NCI-H774 (cell line): ENCODE data around the gene LRMDA.

Experiments used
- DNase-seq: peaks from one replicate; lab custom pipeline; 2025; lab: John Stamatoyannopoulos, UW

LRMDA gene

DNA sequence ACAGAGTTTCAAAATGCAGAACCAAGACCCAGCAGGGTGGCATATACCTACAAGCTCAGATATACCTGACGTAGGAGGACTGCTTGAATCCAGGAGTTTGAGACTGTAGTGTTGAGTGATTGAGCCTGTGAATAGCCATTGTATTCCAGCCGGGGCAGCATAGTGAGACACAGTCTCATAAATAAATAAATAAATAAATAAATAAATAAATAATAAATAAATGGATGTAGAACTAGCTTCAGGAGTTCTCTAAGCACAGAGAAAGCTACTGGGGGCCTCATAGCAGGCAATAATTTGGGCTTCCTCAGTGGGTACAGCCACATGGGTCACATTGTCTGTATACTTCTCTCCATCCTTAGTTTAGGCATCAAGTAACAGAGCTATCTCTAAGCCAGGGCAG is 906.8 kb downstream of the LRMDA start:
- DNase-seq, result no peak

- no peak for DNase-seq
Measured at GRCh38 chr10:76341740-76342139, 910.3 kb downstream of the LRMDA start.

DNA sequence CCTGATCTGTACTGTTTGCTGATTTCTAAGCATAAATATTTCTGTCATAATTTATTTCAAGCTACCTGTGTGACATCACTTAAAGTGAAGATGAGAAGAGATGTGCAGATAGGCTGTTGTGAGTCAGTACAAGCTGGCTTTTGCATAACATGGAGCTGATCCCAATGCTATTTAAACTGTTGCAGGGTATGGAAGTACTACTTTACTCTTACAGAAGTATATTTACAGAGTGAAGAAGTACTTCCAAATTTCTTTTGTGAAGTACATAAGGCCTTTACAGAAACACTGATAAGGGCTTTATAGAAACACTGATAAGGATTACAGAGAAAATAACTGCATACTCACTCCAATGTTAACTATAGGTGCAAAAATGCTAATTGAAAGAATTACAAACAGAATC is 911.6 kb downstream of the LRMDA start:
- no peak for DNase-seq

DNA sequence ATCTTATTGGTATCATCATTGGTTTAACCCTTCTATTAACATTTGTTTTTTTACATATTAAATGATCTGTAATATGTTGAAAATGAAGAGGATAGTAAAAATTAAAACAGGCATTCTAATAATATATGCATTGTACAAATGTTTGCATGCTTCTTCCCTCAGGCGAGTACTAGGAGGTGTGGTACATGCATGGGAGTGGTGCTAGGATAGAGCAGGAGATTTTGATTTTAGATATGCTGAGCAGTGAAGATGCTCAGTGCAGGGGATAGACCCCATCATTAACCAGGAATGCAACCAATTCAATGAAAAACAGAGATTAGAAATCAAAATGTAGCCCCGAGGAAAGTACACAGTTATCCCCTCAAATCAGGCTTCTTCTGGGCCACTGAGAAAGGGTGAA is 916.4 kb downstream of the LRMDA start:
- no peak for DNase-seq

DNA sequence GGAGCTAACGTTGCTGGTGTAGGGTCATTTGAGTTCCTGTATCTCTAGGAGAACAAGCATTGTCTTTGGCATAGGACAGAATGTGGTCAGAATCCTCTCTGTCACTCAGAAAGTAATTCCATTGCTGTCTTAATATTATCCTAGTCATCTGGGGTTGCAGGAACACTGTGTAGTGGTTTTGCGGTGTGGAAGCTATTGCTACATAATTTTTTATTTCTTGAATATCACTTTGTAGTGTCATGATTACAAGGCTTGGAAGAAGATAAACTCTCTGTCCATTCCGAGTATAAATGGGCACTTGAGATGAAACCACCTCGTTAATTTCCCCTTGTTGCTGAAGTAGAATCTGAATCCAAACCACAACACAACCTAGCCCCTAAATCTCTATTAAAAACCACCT is 919.2 kb downstream of the LRMDA start:
- DNase-seq, result no peak

DNA sequence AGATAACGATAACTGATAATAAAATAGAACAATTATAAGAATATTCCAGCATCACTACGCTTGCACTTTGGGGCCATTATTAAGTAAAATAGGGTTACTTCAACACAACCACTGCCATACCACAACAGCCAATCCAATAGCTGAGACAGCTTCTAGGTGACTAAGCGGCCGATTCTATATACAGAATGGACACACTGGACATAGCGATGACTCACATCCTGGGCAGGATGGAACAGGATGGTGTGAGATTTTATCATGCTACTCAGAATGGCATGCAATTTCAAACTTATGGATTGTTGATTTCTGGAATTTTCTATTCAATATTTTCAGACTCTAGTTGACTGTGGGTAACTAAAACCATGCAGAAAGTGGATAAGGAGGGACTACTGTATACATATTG is 920.9 kb downstream of the LRMDA start:
- DNase-seq, result no peak

- DNase-seq, result no peak
Measured at GRCh38 chr10:76353237-76353851, 921.9 kb downstream of the LRMDA start.

- DNase-seq, result no peak
Measured at GRCh38 chr10:76354212-76354738, 922.9 kb downstream of the LRMDA start.

DNA sequence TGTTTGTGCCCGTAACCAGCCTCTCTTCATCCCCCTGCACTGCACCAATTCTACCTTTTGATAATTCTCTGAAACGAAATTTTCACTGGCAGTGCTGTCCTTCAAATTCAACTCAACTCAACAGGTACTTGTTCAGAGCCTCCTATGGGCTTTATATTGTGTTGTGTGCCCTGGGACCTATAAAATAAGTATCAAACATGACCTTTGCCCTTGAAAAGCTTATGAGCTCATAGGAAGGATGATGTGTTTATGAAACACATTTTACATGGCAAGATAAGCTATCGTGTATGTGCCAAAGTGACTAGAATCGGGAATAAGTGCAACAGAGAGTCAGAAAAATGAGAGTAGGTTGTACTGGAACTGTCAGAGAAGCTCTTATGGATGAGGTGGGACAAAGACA is 923.5 kb downstream of the LRMDA start:
- no peak for DNase-seq

- DNase-seq, result no peak
Measured at GRCh38 chr10:76356557-76356956, 925.1 kb downstream of the LRMDA start.

DNA sequence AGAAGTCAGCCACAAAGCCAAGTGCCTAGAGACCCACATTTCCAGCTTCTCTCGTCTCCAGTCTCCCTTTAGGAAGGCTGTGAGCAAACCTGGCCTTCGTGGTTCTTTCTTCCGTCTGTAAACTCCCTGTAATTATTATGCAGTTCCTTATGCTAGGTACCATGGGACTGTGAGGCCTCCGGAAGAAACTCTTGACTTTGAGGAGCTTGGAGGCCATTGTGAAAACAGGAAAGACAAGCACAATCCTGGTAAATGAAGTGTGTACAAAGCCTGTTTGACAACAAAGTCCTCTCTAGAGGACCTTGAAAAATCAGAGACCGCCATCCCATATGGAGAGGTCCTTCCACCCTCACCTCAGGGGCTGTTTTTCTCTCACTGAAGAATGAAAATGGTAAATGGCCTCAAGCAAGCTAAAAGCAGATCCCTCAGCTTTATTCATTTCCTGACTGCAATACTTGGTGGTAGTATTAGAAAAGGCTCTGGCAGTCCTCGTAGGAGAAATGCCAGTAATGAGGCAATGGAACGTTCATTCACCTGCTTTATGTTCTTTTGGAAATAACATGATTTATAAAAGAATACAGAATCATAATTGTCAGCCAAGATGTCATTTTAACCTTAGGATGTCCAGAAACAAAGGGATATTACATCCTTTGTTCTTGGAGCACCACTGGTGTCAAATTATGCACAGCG is 926.4 kb downstream of the LRMDA start:
- DNase-seq, result no peak

- no peak for DNase-seq
Measured at GRCh38 chr10:76358743-76359395, 927.4 kb downstream of the LRMDA start.

DNA sequence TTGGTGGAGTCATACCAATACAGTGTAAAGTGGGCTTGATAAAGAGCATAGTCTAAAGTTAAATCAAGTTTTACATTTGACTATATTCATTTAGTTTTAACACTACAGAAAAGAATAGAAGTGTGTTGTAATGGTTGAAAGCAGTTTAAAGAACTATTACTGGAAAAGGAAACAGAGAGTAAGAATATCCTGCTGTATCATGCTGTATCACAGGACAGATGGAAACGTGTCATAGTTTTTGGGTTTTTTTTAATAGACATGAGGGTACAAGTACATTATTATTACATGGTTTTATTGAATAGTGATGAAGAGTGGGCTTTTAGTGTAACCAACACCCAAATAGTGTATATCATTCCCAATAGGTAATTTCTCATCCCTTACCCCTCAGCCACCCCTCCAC is 944.3 kb downstream of the LRMDA start:
- DNase-seq, result no peak

DNA sequence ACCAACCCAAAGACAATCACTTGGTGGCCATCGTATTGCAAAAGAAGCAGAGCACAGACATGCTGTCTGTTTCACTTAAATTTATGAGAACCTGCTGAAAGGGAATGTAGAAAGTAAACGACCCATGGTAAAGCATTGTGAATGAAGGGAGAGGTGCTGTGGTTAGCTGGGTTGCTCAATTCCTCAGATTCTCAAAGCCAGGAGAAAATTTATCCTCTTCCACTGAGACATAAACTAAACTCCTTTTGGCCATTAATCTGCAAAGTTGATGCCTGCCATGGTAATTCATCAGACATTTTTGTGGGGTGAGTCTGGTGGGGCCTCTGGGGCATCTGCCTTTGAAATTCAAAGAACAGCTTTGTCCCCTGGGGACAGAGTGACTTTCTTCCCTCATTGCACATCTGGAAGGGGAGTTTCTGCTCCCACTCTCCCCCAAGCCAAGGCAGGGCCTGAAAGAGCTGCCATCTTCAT is 951.0 kb downstream of the LRMDA start:
- no peak for DNase-seq

DNA sequence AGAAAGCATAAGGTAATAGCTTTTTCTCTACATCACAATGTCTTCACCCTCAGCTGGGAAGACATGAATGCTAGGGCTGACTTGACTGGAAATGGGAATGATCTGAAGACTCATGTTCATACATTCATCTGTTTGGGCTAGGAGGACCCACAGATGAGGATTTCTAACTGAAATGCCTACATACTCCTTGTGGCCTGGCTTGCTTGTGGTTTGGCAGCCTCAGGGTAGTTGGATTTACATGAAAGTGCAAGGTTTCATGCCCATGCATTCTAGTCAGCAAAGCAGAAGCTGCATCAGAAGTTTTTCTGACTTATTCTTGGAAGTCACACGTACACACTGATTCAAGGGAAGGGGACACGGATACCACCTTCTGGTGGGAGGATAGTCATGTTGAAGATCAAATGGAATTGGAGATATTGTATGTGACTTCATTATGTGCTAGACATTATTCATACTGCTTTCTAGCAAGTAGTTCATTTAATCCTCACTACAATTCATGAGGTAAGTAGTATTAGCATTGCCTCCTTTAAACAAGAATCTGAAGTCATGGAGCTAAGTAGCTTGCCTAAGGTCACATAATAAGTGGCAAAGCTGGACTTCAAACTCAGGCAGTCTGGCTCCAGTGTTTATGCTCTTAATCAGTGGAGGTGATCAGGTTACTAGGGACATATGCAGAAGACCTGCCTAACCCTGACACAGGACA is 957.0 kb downstream of the LRMDA start:
- no peak for DNase-seq

GRCh38 chr10:76393875-76394706 is 962.7 kb downstream of the LRMDA start:
- no peak for DNase-seq

- no peak for DNase-seq
Measured at GRCh38 chr10:76394707-76395042, 963.3 kb downstream of the LRMDA start.

- no peak for DNase-seq
Measured at GRCh38 chr10:76395251-76395650, 963.8 kb downstream of the LRMDA start.

DNA sequence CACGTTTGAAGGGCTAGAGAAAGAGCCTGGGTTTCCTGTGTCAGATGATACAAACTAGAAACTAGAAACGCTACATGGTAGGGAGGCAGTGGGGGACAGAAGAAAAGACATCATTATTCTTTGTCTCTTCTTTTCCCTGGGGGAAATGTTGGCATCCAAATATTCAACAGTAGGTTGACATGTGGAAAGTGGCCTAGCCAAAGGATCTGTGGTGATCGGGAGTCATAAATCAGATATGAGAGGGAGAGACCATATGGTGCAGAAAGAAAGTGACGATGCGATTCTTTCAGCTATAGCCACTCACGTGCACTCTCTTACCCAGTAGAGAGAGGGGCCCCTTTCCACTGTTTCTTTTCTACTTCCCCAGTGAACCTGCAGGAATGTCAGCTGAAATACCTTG is 964.7 kb downstream of the LRMDA start:
- DNase-seq, result no peak

GRCh38 chr10:76397181-76398042 is 966.0 kb downstream of the LRMDA start:
- DNase-seq, result no peak
